Panc1 (cell line): ENCODE results near the gene CLEC4G. TPM values are rescaled to one million over a fixed set of nuclear protein-coding genes. Genes with fewer than 3 reads are reported as not detected.

Source experiments
- ATAC-seq: fragments of 200-7000 bp; cut with Tn5 transposase; 2 replicates; pipeline ENCODE4 v1.9.1; 2020; ENCODE audit warnings: mild to moderate bottlenecking, moderate library complexity
- BruUV-seq: library from RNA; stranded (reverse); fragments of 400-500 nt; replicated peaks from 2 replicates; lab custom pipeline; 2021; lab: Mats Ljungman, UMichigan
- CTCF ChIA-PET: fragments of 300-600 bp; sonication (Branson Sonifier 250); formaldehyde crosslinking; loops from one replicate; lab custom pipeline; 2022; ENCODE audit warnings: antibody characterized with exemption; lab: Charles Lee
- POLR2A ChIA-PET: fragments of 300-600 bp; sonication (Branson Sonifier 250); formaldehyde crosslinking; loops from one replicate; lab custom pipeline; 2022; ENCODE audit warnings: antibody characterized with exemption; lab: Charles Lee
- DNase-seq: peaks from one replicate; pipeline ENCODE4 v3.0.0-alpha.2; 2010; ENCODE audit warnings: low read depth, low spot score
- H3K27ac ChIP-seq: 2 replicates; pipeline ENCODE4 v1.5.1; 2011; ENCODE audit warnings: mild to moderate bottlenecking, low read length, inconsistent platforms
- H3K27me3 ChIP-seq: fragments of 200-500 bp; sonication (Bioruptor generic); 2 replicates; pipeline ENCODE4 v1.6.0; 2014; ENCODE audit warnings: low read length, inconsistent platforms; ENCODE audit not compliant: control insufficient read depth, insufficient read depth
- H3K36me3 ChIP-seq: fragments of 200-500 bp; sonication (Bioruptor generic); 2 replicates; pipeline ENCODE4 v1.5.1; 2014; ENCODE audit warnings: inconsistent platforms, mild to moderate bottlenecking, low read length, moderate library complexity; ENCODE audit not compliant: control insufficient read depth, insufficient read depth
- H3K4me1 ChIP-seq: 2 replicates; pipeline ENCODE4 v1.5.1; 2011; ENCODE audit warnings: inconsistent platforms, mild to moderate bottlenecking, low read length, moderate library complexity; ENCODE audit not compliant: control insufficient read depth, insufficient read depth
- H3K4me3 ChIP-seq, 2 experiments: 2 replicates each; pipeline ENCODE4 v1.5.1; 2011 to 2012; ENCODE audit warnings: low read depth in 2 of 2, low read length in 2 of 2, mild to moderate bottlenecking in 2 of 2, inconsistent platforms in 1 of 2, moderate library complexity in 1 of 2
- H3K9me3 ChIP-seq: fragments of 200-500 bp; sonication (Bioruptor generic); 2 replicates; pipeline ENCODE4 v1.5.1; 2014; ENCODE audit warnings: low read depth, mild to moderate bottlenecking, inconsistent platforms, low read length, moderate library complexity; ENCODE audit not compliant: control insufficient read depth, insufficient read depth
- POLR2AphosphoS5 ChIP-seq: IDR thresholded peaks from 2 replicates; pipeline ENCODE4 v1.6.1; 2012; ENCODE audit warnings: mild to moderate bottlenecking, low read depth, low read length, moderate library complexity
- SIN3A ChIP-seq: IDR thresholded peaks from 2 replicates; pipeline ENCODE4 v1.6.1; 2012; ENCODE audit warnings: low read depth, mild to moderate bottlenecking, low read length, moderate library complexity, borderline replicate concordance; ENCODE audit not compliant: insufficient read depth
- TCF7L2 ChIP-seq: IDR thresholded peaks from 2 replicates; pipeline ENCODE4 v1.6.1; 2011; ENCODE audit warnings: mild to moderate bottlenecking, low read depth, low read length, inconsistent platforms
- in situ Hi-C: cut with HindIII; loops from 2 replicates; pipeline ENCODE4 v1.10.0; 2016; ENCODE audit warnings: low sequenced_read_pairs, low pct_unique_long_range_greater_than_20kb
- intact Hi-C: fragments of 100-400 bp; cut with micrococcal nuclease; formaldehyde crosslinking; loops from one replicate; pipeline ENCODE4 v1.10.0; 2022; ENCODE audit not compliant: unreplicated experiment
- total RNA-seq: library from RNA; stranded (reverse); gene quantifications from one replicate; pipeline ENCODE4 v1.2.1, GENCODE V29; 2021; ENCODE audit not compliant: unreplicated experiment
- TF ChIP-seq, protein P1 (sequence below), 2 experiments: IDR thresholded peaks; 2 replicates each; pipeline ENCODE4 v1.6.1; 2011 to 2012; ENCODE audit warnings: low read depth in 2 of 2, control low read depth in 1 of 2, low read length in 1 of 2, mild to moderate bottlenecking in 1 of 2, moderate library complexity in 1 of 2; ENCODE audit not compliant: insufficient read depth in 1 of 2
- TF ChIP-seq, protein P2 (sequence below): fragments of 450-650 bp; IDR thresholded peaks from 2 replicates; pipeline ENCODE4 v1.5.1; 2017; ENCODE audit warnings: mild to moderate bottlenecking

CLEC4G gene
- total RNA-seq, 1 experiment from 2014 or later = not detected

DNA sequence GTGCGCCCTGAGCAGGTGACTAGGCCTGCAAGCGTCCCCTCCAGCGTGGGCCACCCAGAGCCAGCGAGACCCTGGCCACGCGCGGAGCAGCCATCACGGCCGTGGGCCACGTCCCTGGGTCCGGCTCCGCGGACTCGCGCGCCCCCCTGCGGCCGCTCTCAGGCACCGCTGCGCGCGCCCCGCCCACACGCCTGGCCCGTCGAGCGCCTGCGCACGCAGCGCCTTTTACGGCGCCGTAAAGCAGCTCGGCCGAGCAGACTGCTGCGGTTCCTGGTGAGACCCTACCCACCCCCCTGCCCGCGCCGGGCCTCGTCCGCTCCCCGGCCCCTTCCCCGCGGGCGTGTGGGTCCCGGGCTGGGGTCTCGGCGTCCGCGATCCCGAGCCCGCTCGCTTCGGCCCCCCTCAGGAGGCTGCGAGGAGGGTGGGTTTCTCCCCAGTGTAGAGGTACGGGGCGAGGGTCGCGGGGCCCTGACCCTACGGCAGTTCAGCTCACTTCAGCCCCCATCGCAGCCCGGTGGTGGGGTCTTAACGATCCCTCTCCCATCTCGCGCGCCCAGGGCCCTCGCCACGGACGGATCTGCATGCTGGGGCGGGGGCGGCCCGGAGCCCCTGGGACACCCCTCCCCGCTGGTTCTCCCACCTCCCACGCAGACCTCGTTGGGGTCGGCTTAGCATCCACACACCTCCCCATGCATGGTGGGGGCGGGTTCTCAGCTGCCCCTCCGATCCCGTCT lies 51.1 kb downstream of the CLEC4G start, which contains the start of gene TRAPPC5:
TSS of gene TRAPPC5 (plus strand) at position 228 of the 734 bp plus-strand sequence. CDS start 1,421 bp downstream, outside the sequence.
- Histone ChIP-seq H3K9me3 (no peaks in the 10 kb centered on the region), H3K4me1 (no peaks in the 10 kb centered on the region; the same call in 1 of the 2 replicates), H3K36me3 (no peaks in the 10 kb centered on the region; the same call in 1 of the 2 replicates), H3K27ac (peak within 1 kb of the TSS; percentile 69), H3K27me3 (no peaks in the 10 kb centered on the region), H3K4me3 (peak within 1 kb of the TSS; percentile 67 to 85)
- TF ChIP-seq, protein P1, sequence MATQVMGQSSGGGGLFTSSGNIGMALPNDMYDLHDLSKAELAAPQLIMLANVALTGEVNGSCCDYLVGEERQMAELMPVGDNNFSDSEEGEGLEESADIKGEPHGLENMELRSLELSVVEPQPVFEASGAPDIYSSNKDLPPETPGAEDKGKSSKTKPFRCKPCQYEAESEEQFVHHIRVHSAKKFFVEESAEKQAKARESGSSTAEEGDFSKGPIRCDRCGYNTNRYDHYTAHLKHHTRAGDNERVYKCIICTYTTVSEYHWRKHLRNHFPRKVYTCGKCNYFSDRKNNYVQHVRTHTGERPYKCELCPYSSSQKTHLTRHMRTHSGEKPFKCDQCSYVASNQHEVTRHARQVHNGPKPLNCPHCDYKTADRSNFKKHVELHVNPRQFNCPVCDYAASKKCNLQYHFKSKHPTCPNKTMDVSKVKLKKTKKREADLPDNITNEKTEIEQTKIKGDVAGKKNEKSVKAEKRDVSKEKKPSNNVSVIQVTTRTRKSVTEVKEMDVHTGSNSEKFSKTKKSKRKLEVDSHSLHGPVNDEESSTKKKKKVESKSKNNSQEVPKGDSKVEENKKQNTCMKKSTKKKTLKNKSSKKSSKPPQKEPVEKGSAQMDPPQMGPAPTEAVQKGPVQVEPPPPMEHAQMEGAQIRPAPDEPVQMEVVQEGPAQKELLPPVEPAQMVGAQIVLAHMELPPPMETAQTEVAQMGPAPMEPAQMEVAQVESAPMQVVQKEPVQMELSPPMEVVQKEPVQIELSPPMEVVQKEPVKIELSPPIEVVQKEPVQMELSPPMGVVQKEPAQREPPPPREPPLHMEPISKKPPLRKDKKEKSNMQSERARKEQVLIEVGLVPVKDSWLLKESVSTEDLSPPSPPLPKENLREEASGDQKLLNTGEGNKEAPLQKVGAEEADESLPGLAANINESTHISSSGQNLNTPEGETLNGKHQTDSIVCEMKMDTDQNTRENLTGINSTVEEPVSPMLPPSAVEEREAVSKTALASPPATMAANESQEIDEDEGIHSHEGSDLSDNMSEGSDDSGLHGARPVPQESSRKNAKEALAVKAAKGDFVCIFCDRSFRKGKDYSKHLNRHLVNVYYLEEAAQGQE (IDR thresholded peaks at IDR 0.05; ENCODE audit: insufficient read depth in 1 of 2, low read depth in 2 of 2, low read length in 1 of 2) = peak in 1 of 2 experiments; percentile 45; a peak in 1 of 4 replicates
- TF ChIP-seq TCF7L2 = 0 out of 2 replicates have a peak, but pooled peaks have one; percentile 3
- peak; percentile 66; the same call in 1 of the 2 replicates for TF ChIP-seq SIN3A
- TF ChIP-seq POLR2AphosphoS5 = no peak
- TF ChIP-seq, protein P2, sequence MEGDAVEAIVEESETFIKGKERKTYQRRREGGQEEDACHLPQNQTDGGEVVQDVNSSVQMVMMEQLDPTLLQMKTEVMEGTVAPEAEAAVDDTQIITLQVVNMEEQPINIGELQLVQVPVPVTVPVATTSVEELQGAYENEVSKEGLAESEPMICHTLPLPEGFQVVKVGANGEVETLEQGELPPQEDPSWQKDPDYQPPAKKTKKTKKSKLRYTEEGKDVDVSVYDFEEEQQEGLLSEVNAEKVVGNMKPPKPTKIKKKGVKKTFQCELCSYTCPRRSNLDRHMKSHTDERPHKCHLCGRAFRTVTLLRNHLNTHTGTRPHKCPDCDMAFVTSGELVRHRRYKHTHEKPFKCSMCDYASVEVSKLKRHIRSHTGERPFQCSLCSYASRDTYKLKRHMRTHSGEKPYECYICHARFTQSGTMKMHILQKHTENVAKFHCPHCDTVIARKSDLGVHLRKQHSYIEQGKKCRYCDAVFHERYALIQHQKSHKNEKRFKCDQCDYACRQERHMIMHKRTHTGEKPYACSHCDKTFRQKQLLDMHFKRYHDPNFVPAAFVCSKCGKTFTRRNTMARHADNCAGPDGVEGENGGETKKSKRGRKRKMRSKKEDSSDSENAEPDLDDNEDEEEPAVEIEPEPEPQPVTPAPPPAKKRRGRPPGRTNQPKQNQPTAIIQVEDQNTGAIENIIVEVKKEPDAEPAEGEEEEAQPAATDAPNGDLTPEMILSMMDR = peak; percentile 97
- in situ Hi-C loops = no loop called here
- intact Hi-C loops = loop anchor here (5.0 kb wide), 1 partner anchor 113 kb away; no protein-coding TSS in a partner anchor
- BruUV-seq = no TSS peak
- ATAC-seq (peak; percentile 85), DNase-seq (no peak)
- POLR2A ChIA-PET = no interaction called here
- CTCF ChIA-PET = interaction anchor here (0.6 to 0.9 kb wide), 6 partner anchors 12 to 208 kb away, joined by 3 to 12 read pairs (median 4); partner anchors contain the start of gene RETN

GRCh38 chr19:7679771-7680605 lies 51.9 kb downstream of the CLEC4G start:
- intact Hi-C loops (loop anchor here (5.0 kb wide), 1 partner anchor 113 kb away; no protein-coding TSS in a partner anchor), in situ Hi-C loops (no loop called here)
- POLR2A ChIA-PET = no interaction called here
- H3K4me1 ChIP-seq = no peaks in the 10 kb centered on the region; the same call in 1 of the 2 replicates
- H3K27ac ChIP-seq = no peak overlapping the region
- ATAC-seq = peak; percentile 59
- CTCF ChIA-PET = interaction anchor here (0.8 to 0.9 kb wide), 2 partner anchors 11 to 112 kb away, joined by 3 to 12 read pairs; partner anchors contain the start of gene RETN
- peak overlapping the region; percentile 46 to 85 for H3K4me3 ChIP-seq
- H3K27me3 ChIP-seq = no peaks in the 10 kb centered on the region
- no peaks in the 10 kb centered on the region for H3K9me3 ChIP-seq
- TF ChIP-seq TCF7L2 (0 out of 2 replicates have a peak, but pooled peaks have one; percentile 24), POLR2AphosphoS5 (no peak)
- no TSS peak for BruUV-seq
- no peaks in the 10 kb centered on the region; the same call in 1 of the 2 replicates for H3K36me3 ChIP-seq
- DNase-seq = no peak
